Rectal smooth muscle tissue (tissue), 1 donor: Measurements from ENCODE around the gene TMEM165.

Experiments
- H3K27ac ChIP-seq: one replicate; pipeline ENCODE4 v1.7.0; 2013; ENCODE audit warnings: low read depth, low read length, inconsistent platforms
- H3K27me3 ChIP-seq: one replicate; pipeline ENCODE4 v1.7.0; 2013; ENCODE audit warnings: low read length; ENCODE audit not compliant: control insufficient read depth, insufficient read depth
- H3K36me3 ChIP-seq: one replicate; pipeline ENCODE4 v1.7.0; 2013; ENCODE audit warnings: low read length; ENCODE audit not compliant: control insufficient read depth, insufficient read depth
- H3K4me1 ChIP-seq: one replicate; pipeline ENCODE4 v1.7.0; 2013; ENCODE audit warnings: low read length; ENCODE audit not compliant: control insufficient read depth, insufficient read depth
- H3K4me3 ChIP-seq: one replicate; pipeline ENCODE4 v1.7.0; 2013; ENCODE audit warnings: low read length
- H3K9ac ChIP-seq: one replicate; pipeline ENCODE4 v1.7.0; 2013; ENCODE audit warnings: low read length

The TMEM165 gene

DNA sequence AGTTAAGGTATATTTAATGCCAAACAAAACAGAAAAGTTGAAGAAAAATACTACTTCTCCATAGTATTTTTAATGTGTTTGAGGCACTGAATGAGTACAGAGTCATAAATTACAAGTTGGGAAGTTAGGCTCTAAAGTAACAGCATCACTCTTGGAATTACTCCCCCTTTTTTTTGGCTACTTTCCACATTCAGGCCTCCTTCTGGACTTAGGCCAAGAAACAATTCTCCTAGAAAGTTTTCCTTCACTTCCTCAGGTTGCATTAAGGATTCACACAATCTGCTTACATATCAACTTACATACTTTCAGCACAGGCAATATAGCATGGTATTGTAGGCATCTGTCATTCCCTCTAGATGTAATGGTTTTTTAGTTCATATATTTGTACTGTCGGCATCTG, 52.1 kb downstream of the TMEM165 start:
- H3K36me3 ChIP-seq = peaks cover 7% of the 10 kb centered on the region
- H3K4me1 ChIP-seq = no peaks in the 10 kb centered on the region
- no peak overlapping the region for H3K4me3 ChIP-seq
- H3K9ac ChIP-seq = no peak overlapping the region
- H3K27me3 ChIP-seq = no peaks in the 10 kb centered on the region
- H3K27ac ChIP-seq = no peak overlapping the region

DNA sequence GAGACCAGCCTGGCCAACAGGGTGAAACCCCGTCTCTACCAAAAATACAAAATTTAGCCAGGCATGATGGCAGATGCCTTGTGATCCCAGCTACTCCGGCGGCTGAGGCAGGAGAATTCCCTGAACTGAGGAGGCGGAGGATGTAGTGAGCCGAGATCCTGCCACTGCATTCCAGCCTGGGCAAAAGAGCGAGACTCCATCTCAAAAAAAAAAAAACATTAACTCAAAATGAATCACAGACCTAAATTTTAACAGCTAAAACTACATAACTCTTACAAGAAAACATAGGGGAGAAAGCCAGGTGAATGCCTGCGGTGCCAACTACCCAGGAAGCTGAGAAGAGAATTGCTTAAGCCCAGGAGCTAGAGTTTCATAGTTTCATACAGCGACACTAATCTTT, 54.8 kb downstream of the TMEM165 start:
- Histone ChIP-seq H3K36me3 (peaks cover 7% of the 10 kb centered on the region), H3K27ac (no peak overlapping the region), H3K4me1 (no peaks in the 10 kb centered on the region), H3K9ac (no peak overlapping the region), H3K4me3 (no peak overlapping the region), H3K27me3 (no peaks in the 10 kb centered on the region)

DNA sequence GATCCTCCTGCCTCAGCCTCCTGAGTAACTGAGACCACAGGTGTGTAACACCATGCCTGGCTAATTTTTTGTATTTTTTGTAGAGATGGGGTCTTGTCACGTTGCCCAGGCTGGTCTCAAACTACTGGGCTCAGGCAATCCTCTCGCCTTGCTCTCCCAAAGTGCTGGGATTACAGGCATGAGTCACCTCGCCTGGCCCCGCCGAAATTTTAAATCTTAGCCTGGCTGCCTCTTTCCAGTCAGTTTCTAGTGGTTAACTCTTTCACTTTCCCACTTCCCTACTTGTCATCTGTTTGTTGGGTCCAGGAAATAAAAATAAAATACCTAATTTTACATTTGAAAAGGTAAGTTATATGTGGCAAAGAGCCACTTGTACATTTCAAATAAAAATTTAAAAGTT, 62.4 kb downstream of the TMEM165 start:
- no peaks in the 10 kb centered on the region for H3K4me1 ChIP-seq
- no peak overlapping the region for H3K27ac ChIP-seq
- H3K27me3 ChIP-seq = no peaks in the 10 kb centered on the region
- no peaks in the 10 kb centered on the region for H3K36me3 ChIP-seq
- H3K9ac ChIP-seq = no peak overlapping the region
- no peak overlapping the region for H3K4me3 ChIP-seq

DNA sequence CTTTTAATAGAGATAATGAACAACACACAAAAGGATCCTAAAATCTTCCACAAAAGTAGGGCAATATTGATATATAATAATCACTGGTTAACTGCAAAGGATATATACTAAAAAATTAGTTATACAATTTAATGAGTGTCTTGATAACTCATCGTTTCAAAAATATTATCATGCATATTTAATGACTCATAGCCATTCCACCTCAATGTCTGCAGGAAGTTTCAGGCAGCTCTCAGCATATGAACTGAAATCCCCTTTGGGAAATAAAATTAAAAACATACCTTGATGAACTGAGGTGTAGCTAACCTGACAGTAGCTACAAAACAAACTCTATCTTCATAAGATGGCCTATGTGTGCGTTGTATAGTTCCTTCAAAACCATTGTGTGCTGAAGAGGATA, 62.9 kb downstream of the TMEM165 start:
- Histone ChIP-seq H3K9ac (no peak overlapping the region), H3K36me3 (no peaks in the 10 kb centered on the region), H3K27ac (no peak overlapping the region), H3K4me3 (no peak overlapping the region), H3K4me1 (no peaks in the 10 kb centered on the region), H3K27me3 (no peaks in the 10 kb centered on the region)

DNA sequence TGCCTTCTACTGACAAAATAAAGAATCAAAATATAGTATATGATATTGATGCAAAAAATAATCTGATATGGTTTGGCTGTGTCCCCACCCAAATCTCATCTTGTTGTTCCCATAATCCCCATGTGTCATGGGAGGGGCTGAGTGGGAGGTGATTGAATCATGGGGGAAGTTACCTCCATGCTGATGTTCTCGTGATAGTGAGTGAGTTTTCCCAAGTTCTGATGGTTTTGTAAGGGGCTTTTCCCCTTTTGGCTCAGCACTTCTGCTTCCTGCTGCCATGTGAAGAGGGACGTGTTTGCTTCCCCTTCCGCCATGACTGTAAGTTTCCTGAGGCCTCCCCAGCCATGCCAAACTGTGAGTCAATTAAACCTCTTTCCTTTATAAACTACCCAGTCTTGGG, 70.2 kb downstream of the TMEM165 start:
- Histone ChIP-seq H3K9ac (no peak overlapping the region), H3K36me3 (no peaks in the 10 kb centered on the region), H3K27me3 (no peaks in the 10 kb centered on the region), H3K4me1 (no peaks in the 10 kb centered on the region), H3K27ac (no peak overlapping the region), H3K4me3 (no peak overlapping the region)

GRCh38 chr4:55468724-55469123, 73.0 kb downstream of the TMEM165 start:
- no peaks in the 10 kb centered on the region for H3K36me3 ChIP-seq

DNA sequence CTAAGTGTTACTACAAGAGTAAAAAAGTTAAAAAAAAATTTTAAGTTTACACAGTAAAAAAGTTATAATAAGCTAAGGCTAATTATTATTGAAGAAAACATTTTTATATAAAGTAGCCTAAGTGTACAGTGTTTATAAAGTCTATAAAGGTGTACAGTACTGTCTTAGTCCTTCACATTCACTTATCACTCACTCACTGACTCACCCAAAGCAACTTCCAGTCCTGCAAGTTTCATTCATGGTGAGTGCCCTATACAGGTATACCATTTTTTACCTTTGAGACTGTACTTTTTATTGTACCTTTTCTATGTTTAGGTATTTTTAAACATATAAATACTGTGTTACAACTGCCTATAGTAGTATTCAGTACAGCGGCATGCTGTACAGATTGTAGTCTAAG, 74.2 kb downstream of the TMEM165 start:
- Histone ChIP-seq H3K27ac (no peak overlapping the region), H3K4me3 (no peak overlapping the region), H3K27me3 (no peaks in the 10 kb centered on the region), H3K4me1 (no peaks in the 10 kb centered on the region), H3K9ac (no peak overlapping the region), H3K36me3 (peaks cover 6% of the 10 kb centered on the region)

More at GRCh38 chr4:55468724-55469123, 73.0 kb downstream of the TMEM165 start:
- Histone ChIP-seq H3K4me1 (no peaks in the 10 kb centered on the region), H3K9ac (no peak overlapping the region), H3K4me3 (no peak overlapping the region), H3K27ac (no peak overlapping the region), H3K27me3 (no peaks in the 10 kb centered on the region)
